ENCODE measurements around the gene TNFAIP8L3.

The TNFAIP8L3 gene

DNA sequence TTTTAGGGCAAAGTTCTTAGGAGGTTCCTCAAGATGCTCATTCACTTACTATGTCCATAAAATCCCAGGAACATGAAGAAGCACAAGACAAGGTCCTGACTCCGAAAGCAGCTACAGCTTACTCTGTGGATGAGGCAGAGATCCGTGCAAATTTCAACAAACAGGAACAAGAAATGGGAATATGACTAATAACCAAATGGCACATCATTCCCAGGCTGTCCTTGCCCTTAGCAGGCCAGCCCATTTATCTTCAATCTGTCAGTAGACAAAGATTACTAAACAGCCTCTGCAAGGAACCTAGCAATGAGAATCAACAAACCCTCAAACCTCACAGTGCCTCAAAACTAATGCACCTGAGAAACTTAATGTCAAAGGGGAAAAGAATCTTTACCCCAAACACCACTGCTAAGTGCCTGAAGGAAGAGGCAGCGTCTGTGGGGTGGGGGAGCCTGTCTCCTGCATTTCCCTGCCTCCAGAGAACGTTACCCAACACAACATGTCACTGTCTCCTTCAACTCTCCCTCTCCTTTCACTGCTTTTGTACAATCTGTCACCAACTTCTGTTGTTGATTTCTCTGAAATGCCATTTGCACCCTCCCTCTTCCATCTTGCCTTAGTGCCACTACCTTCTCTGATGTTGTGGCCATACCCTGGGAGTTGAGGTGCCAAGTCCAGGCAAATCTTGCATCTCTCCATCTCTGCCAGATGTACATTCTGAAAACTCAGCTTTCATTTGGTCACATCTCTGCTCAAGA is 4.8 kb downstream of the TNFAIP8L3 start:
- DNase-seq (ENCODE audit: low read depth in 2 of 2): no peak

DNA sequence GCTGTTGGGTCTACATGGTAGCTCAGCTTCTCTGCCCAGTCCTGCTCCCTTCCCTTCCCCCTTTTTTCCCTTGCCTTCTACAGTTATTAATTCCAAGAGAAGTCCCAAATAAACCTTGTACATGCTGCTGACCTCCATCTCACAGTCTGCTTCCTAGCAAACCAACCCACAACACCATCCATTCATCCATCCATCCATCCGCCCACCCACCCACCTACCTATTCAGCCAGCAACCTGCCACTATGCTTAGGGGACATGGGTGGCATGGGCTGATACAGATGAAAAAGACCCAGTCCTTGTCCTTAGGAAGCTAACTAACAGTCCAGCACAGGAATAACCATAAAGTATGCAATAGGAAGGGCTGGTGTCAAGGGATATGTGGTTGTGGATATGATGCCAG is 5.7 kb downstream of the TNFAIP8L3 start:
- DNase-seq (ENCODE audit: low read depth in 2 of 2): no peak

DNA sequence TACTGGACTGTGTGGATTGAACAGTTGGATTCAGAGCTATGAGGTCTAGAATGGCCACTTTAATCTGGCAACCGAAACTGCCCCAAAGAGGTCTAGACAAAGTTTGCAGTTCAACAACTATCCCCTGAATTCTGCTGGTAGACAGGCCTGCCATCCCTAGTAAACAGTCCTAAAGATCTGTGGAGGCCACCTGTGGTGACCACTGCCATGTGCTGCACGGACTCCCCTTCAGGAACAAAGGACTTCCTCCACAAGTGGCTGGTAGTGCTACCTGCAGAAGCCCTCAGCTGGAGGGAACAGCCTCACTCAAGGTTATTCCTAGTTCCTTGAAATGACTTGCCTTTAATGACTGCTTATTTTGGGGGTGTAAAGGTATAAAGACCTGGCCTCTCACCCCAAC is 6.1 kb downstream of the TNFAIP8L3 start:
- DNase-seq (ENCODE audit: low read depth in 2 of 2): no peak

DNA sequence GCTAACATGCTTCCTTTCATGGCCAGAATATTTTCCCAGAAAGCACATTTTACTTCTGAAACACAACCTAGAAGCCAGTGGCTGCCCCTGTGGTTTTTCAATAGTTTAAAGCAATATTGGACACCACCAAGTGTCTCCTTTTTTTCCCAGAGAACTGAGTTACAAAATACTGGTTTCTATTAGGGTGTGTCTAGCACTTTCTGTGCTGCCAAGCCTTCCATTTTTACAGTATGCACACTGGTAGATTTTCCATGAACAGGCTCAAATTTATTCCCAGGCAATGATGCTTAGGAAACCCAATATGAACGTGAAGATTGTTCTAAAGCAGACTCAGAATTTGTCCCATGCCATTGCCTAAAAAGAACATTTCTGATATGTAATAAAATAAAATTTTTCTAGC is 7.2 kb downstream of the TNFAIP8L3 start:
- DNase-seq (ENCODE audit: low read depth in 2 of 2): no peak

DNA sequence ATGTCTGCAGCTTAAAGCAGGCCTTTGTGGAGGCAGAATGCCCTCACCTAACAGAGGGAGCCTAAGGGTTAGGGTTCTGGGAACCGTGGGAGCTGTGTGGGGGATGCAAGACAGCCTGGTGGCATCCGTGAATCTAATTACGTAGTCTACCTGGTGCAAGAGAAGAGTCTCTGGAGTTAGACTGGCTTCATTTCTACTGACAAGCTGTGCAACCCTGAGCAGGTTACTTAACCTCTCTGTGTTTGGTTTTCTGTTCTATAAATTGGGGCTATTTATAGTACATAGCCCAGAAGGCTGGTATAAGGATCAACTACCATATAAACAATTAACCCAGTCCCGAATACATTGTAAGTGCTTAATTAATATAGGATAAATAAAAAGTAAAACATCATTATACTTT is 8.3 kb downstream of the TNFAIP8L3 start:
- DNase-seq (ENCODE audit: low read depth in 2 of 2): no peak

DNA sequence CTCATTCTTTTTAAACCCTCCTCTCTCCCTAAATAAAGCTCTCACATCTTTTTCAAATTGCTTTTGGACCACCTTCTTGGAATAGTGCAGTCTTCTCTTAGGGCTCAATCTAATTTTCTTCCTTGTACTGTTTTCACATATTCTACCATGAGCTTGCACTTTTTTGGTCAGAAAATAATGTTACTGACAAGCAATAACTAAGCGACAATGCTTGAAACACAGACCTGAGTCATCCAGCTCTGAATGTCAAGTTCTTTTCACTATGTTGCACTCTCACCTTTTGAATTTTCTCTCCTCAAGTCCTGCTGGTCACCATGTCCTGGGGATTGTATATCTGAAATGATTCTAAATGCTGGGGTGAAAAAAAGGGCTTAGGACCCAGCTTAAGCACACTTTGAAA is 8.9 kb downstream of the TNFAIP8L3 start:
- DNase-seq (ENCODE audit: low read depth in 2 of 2): no peak

DNA sequence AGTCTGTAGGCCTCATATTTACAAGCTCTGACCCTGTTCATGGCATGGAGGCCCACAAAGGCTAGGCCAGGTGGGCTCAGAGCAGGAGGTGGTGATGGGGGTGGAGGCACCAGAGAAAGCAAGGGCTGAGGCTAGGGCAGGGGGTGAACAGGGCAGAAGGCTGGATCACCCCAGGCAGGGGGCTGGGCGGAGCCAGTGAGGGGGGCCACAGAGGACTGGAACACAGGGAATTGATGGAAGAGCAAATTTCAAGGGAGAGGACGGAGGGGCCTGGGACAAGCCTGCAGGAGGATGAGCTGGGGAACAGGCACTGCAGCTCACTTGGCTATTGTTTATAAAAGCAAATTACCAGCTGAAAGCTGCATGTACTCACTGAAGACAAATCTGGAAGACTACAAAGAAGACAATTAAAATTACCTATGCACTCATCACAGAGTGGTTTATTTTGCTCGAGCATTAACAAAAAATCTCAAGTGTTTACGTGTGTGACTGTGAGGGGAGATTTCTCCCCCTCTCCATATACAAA is 11.0 kb downstream of the TNFAIP8L3 start:
- no peak for DNase-seq (ENCODE audit: low read depth in 2 of 2)

DNA sequence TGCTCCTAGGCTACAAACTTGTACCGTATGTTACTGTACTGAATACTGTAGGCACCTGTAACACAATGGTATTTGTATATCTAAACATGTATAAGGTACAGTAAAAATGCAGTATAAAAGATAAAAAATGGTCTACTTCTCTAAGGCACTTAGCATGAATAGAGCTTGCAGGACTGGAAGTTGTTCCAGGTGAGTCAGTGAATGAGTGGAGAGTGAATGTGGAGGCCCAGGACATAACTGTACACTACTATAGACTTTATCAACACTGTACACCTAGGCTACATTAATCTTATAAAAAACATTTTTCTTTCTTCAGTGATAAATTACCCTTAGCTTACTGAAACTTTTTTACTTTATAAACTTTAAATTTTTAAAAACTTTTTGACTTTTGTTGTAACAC is 12.5 kb downstream of the TNFAIP8L3 start:
- DNase-seq (ENCODE audit: low read depth in 2 of 2): no peak

DNA sequence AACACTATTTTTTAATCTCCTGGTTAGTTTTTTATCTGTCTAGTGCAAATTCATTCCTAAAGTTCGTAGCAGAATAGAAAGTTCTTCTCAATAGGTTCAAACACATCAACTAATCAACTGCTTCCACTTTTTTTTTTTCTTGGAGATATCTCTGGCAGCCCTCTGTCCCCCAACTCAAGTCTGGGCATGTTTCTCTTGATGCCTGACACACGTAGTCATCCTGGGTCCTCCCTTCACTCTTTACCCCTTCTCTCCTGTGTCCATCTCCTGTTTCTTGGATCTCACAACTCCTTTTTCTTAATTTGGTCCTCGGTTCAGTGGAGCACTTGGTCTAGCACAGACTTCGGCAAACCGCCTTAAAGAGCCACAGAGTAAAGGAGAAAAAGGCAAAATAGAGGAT is 14.4 kb downstream of the TNFAIP8L3 start:
- DNase-seq (ENCODE audit: low read depth in 2 of 2): no peak

DNA sequence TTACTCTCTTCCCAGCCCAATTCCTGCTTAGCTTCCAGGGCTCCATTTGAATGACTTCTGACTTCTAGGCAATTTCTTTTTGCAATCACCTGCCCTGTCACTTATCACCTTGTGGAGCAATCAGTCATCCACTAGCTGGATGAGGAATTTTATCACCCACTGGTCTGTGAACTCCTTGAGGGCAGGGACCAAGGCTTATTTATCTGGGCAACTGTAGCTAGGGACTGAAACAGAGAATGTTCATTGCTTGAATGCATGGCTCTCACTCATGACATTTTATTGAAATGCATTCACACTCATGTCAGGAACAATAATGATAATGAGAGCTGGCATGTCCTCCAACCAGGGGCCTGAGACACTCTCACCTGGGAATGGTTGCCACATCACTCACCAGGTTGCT is 15.5 kb downstream of the TNFAIP8L3 start:
- DNase-seq (ENCODE audit: low read depth in 2 of 2): no peak

DNA sequence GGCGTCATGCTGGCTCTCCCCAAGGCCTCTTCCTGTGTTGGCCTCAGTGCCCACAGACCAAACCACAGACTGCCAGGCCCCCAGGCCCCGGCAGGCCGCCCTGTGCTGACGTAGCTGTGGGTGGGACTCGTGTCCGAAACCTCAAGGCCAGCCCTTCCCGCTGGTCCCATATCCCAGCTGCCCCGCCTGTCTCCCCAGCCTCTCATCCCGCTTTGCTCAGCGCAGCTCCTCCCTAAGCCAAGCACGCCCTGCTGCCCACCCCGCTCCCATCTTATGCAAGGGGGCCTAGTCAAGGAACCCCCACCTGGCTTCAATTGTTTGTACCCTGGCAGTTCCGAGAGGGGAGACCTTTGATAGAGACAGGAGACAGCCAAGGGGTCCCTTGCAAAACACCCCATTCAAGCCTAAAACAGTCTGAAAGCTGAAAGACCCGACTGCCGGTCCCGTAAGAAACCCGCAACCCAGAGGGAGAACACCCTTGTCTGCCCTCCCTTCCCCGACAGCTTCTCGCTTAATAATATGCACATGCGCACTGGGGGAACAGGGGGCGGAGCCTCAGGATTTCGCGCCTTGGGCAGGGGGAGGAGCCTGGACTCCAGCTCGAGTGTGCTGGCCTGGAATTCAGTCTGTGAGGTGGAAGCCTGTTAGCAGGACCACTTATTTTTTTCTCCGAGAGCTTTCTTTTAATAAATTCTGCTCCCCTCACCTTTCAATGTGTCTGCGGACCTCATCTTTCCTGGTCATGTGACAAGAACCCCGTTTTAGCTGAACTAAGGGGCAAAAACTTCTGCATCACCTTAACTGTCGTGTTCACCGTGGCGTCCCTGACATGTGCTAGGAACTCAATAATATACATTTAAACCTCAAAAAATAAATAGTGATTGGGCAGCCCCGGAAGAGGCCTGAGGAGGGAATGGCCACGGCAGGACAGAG is 17.2 kb downstream of the TNFAIP8L3 start:
- DNase-seq (ENCODE audit: low read depth in 2 of 2): peak; percentile 24 to 30

DNA sequence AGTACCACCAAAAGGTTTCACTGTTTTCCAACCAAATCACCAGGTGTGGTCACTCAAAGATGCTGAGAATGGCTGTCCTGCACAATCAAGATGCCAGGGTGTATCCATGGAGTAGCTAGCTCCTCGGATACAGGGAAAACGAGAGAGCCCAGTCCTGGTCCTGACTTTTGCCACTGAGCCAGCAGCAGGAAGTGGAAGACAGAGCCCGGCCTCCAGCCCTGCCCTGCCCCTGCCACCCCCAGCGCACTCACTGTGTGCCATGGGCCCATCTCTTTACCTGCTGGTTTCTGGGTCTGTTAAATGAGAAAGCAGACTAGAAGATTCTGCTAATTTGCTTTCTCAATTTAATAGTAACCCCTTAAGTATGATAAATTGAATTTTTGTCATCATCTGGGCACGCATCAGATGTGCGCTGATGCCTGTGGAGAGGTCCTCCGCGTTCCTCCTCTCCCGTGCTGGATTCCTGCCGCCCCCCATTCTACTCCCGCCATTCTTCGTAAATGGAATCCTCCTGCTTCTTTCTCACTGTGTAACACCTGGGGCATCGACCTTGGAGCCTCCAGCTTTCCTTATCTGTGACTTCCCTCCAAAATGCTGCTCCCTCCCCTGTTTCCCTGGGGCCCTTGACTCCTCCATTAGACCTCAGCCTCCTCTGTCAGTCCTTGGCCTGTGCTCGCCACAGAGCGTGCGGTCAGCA is 18.0 kb downstream of the TNFAIP8L3 start:
- no peak for DNase-seq (ENCODE audit: low read depth in 2 of 2)

DNA sequence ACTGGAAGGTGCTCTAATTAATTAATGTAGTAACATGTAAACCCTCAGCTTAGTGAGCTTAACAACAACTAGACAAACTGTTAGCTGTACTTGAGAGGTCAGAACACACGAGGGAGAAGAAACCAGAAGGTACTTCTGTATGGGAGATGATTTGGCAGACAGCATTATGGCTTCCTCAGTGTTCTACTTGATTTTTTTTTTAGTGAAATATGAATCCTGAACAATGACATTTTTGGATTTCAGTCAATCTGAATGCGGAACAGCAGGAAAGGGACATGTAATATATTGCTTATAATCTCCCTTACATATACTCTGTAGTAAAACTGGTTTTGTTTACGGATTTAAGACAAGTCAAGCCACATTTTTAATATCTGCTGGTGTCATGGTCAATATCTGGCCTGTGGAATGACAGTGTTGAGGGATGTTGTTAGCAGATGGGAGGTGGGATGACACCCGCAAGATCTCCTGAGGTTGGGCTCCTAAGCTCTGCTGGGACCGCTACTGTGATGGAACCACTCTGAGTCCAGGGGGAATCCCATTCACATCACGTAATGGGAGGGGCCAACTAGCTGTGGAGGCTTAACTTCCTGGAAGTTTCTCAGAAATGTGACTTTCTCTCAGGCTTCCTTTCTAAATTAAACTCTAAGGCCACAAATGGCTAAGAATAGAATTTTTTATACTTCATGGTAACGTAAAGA is 18.7 kb downstream of the TNFAIP8L3 start:
- DNase-seq (ENCODE audit: low read depth in 2 of 2): no peak

DNA sequence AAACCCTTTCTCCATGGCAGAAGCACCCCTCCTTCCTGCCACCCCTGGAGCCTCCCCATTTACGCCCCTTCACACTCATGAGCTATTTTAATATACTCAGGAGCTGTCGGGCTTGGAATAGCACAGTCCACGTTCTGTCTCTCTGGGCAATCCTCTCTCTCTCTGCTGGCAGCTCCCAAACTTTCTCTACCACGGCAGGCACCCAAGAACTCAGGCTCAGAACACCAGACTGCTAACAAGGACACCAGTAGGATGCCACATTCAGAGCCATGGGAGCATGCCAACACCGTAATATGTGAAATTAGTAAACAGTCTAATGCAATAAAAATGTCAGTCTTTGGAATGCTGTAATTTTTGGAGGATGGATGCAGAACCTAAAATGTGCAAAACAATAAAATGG is 19.3 kb downstream of the TNFAIP8L3 start:
- no peak for DNase-seq (ENCODE audit: low read depth in 2 of 2)

DNA sequence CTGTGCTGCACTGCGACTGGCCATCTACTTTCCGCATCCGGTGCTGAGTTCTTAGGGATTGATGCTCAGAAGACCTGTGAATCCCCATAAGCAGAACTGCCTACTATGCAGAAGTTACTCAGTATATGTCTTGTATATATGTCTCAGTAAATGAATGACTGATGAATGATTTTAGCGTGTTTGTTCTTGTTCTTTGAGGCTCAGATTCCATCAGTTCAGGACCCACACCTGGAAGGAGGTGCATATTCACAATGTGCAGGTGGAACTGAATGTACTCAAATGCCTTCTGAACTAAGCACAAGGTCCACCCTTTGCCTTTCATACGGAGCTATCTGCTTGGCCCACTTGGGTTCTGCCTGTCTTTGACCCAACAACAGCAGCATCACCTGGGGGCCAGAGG is 19.8 kb downstream of the TNFAIP8L3 start:
- DNase-seq (ENCODE audit: low read depth in 2 of 2): no peak

DNA sequence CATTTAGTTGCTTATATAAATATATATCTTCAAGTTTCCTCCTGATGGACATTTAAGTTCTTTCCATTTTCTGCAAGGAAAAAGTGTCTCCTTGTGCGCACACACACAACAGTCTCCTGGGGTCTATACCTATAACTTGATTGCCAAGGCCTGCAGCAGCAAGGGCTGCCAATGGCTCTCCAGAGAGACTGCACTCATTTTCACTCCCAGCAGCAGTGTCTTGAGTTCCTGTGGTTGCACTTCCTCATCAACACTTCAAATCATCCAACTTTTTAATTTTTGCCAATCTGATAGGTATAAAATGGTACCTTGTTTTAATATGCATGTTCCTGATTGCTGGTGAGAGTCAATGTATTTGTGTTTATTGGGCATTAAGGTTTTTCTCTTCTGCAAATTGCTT is 23.1 kb downstream of the TNFAIP8L3 start:
- no peak for DNase-seq (ENCODE audit: low read depth in 2 of 2)

DNA sequence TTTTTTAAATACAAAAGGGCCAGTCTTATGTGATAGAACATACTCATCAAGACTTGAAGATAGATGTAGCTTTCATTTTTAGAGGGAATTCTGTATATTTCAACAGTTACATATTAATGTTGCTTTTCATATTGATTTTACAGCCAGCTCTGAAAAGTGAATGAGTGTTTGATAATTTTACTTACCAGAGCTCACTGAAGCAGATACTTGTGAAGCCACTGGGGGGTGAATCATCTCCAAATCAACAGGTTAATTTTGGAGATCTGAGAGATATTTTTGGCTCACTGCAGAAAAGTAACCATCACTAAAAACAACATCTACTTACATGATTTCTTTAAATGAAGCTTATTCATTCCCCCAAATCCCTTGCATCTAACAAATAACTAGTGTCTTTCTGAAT is 24.7 kb downstream of the TNFAIP8L3 start:
- no peak for DNase-seq (ENCODE audit: low read depth in 2 of 2)

DNA sequence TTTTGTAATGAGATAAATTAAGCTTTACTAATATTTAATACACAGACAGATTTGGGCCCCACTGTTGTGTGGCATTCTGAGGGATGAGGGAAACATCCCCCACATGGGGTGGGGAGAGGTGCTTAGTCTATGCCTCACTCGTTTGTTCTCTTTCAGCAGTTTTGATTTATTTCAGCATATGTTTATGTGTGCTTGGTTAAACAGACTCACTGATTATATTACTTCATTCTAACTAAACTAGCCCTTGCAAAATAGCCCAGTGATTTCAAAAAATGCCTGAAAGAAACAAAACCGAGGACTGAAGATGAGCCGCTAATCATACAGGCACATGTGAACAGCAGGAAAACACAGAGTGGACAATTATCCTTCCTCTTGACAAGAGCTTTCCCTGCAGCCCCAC is 27.2 kb downstream of the TNFAIP8L3 start:
- DNase-seq (ENCODE audit: low read depth in 2 of 2): no peak

DNA sequence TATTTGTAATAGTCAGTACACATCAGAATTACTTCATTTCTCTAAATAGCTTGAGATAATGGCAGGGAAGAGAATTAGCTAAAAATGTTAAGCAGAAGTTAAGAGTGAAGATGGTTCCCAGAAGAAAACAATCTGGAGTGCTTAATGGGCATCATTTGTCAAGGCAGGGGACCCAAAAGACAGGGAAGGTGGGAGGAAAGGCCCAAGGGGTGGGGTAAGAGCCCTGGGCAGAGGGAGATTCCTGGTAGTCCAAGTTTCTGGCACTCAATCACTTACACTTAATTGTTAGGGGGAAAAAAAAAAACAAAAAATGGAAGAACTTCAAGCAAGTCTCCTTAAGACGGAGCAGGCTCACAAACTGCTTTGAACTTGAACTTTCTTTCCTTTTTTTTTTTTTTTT is 28.9 kb downstream of the TNFAIP8L3 start:
- DNase-seq (ENCODE audit: low read depth in 2 of 2): no peak

DNA sequence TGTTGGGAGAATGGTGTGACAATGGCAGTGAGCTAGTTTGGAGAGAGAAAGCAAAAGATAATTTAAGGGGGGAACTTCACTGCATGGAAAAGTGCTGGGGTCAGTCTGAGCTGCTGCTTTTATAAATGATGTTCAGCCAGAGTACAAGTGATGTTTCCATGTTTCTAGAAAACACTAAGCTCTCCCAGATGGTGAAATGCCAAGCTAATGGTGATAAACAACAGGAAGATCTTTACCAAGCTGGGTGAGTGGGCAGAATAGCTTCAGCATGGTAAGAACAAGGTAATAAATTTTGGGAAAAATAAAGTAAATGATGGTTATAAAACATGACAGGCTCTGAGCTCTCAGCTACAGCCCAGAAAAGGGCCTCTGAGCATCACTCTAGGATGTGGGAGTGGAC is 29.4 kb downstream of the TNFAIP8L3 start:
- no peak for DNase-seq (ENCODE audit: low read depth in 2 of 2)

DNA sequence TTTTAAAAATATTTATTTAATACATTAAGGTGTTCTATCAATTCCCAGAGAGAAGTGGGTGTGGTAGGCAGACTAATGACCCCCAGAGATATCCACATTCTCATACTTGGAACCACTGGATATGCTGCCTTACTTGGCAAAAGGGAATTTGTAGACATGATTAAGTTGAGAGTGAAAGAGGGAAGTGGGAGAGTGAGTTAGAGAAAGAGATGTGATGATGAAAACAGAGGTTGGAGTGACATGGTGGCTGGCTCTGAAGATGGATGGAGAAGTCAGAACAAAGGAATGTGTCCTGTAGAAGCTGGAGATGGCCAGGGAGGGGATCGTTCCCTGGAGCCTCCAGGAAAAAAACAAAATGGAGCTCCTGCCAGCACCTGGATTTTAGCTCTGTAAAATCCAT is 32.0 kb downstream of the TNFAIP8L3 start:
- DNase-seq (ENCODE audit: low read depth in 2 of 2): no peak

All from stimulated activated CD8-positive, alpha-beta memory T cell treated with anti-CD3 and anti-CD28 coated beads, Interleukin-7, amount 100 ng/mL, for 4 hours (primary cell).